DMS53 treated with DMSO at 0.1 percent for 48 hours (cell line): ENCODE measurements around the gene CNFN.

Source experiments
- DNase-seq: peaks from one replicate; lab custom pipeline; 2025; ENCODE audit not compliant: unreplicated experiment; lab: John Stamatoyannopoulos, UW

Gene CNFN

GRCh38 chr19:42389899-42390298, at the start of gene CNFN:
Gene CNFN, minus strand, starts transcription at chr19:42390297. Its CDS starts 1,260 bp downstream, at chr19:42389037.
- no peak for DNase-seq

GRCh38 chr19:42436006-42436405, 45.9 kb upstream of the CNFN start:
- DNase-seq: no peak

GRCh38 chr19:42435316-42435715, 45.2 kb upstream of the CNFN start:
- DNase-seq: no peak

GRCh38 chr19:42433503-42434260, 43.6 kb upstream of the CNFN start:
- peak; percentile 81 for DNase-seq

GRCh38 chr19:42431486-42431885, 41.4 kb upstream of the CNFN start:
- no peak for DNase-seq

GRCh38 chr19:42428676-42429075, 38.6 kb upstream of the CNFN start:
- DNase-seq: no peak

GRCh38 chr19:42427313-42427712, 37.2 kb upstream of the CNFN start, which contains the start of gene LIPE:
Gene LIPE, minus strand, starts transcription at chr19:42427388. Its CDS starts 239 bp downstream, at chr19:42427149.
- DNase-seq: no peak

GRCh38 chr19:42426643-42427042, 36.5 kb upstream of the CNFN start:
- DNase-seq: no peak

GRCh38 chr19:42424712-42425131, 34.6 kb upstream of the CNFN start:
- DNase-seq: no peak

- no peak for DNase-seq
Observed at GRCh38 chr19:42424345-42424707, 34.2 kb upstream of the CNFN start.

- DNase-seq: peak; percentile 17
Observed at GRCh38 chr19:42423462-42424344, 33.6 kb upstream of the CNFN start.

GRCh38 chr19:42422901-42423461, 32.9 kb upstream of the CNFN start:
- DNase-seq: no peak

- DNase-seq: no peak
Observed at GRCh38 chr19:42422092-42422900, 32.2 kb upstream of the CNFN start.

- no peak for DNase-seq
Observed at GRCh38 chr19:42421591-42422031, 31.5 kb upstream of the CNFN start.

- DNase-seq: no peak
Observed at GRCh38 chr19:42421101-42421500, 31.0 kb upstream of the CNFN start.

GRCh38 chr19:42420055-42420544, 30.0 kb upstream of the CNFN start:
- peak; percentile 41 for DNase-seq

- DNase-seq: no peak
Observed at GRCh38 chr19:42419309-42419708, 29.2 kb upstream of the CNFN start.

- DNase-seq: no peak
Observed at GRCh38 chr19:42412661-42413076, 22.6 kb upstream of the CNFN start.

GRCh38 chr19:42412227-42412626, 22.1 kb upstream of the CNFN start:
- no peak for DNase-seq

- DNase-seq: no peak
Observed at GRCh38 chr19:42411581-42412178, 21.6 kb upstream of the CNFN start.
